ENCODE results near the gene LIPK.

DNA sequence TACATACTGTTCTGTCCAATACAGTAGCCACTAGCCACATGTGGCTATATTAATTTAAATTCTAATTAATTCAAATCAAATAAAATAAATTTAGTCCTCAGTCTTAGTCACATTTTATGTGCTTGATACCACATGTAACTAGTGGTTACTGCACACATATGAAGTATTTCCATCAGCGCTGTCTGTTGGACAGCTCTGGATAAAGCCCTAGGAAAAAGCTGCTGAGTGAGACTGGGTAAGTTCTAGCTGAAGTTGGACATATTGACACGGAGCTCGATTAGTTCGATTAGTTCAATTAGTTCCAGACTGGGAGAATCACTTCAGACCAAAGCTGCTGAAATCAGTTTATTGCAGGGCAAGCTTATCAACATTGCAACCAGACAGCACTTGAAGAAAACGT, 81.4 kb downstream of the LIPK start:
- TF ChIP-seq, protein P1, sequence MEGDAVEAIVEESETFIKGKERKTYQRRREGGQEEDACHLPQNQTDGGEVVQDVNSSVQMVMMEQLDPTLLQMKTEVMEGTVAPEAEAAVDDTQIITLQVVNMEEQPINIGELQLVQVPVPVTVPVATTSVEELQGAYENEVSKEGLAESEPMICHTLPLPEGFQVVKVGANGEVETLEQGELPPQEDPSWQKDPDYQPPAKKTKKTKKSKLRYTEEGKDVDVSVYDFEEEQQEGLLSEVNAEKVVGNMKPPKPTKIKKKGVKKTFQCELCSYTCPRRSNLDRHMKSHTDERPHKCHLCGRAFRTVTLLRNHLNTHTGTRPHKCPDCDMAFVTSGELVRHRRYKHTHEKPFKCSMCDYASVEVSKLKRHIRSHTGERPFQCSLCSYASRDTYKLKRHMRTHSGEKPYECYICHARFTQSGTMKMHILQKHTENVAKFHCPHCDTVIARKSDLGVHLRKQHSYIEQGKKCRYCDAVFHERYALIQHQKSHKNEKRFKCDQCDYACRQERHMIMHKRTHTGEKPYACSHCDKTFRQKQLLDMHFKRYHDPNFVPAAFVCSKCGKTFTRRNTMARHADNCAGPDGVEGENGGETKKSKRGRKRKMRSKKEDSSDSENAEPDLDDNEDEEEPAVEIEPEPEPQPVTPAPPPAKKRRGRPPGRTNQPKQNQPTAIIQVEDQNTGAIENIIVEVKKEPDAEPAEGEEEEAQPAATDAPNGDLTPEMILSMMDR (IDR thresholded peaks at IDR 0.05; ENCODE audit: low read depth, low read length), result no peak
- no peak for TF ChIP-seq EZH2phosphoT487 (IDR thresholded peaks at IDR 0.05; ENCODE audit: low read depth)

Data from OCI-LY3 (cell line).